Activated CD4-positive, CD25-positive, alpha-beta regulatory T cell (primary cell): ENCODE data around the gene PLEKHS1.
"Not testable (repeated sequence)": the region's sequence is repeated elsewhere in the genome, so short reads cannot be mapped to it uniquely, and the experiment has no call there.

Source experiments
- DNase-seq, 4 experiments: peaks; one replicate each; lab custom pipeline; 2025; lab: John Stamatoyannopoulos, UW

PLEKHS1 gene

GRCh38 chr10:113740850-113741249 is 10.6 kb upstream of the PLEKHS1 start:
- no peak for DNase-seq

GRCh38 chr10:113742466-113742865 is 9.0 kb upstream of the PLEKHS1 start:
- no peak for DNase-seq

- no peak for DNase-seq
Measured at GRCh38 chr10:113743594-113743993, 7.9 kb upstream of the PLEKHS1 start.

GRCh38 chr10:113745374-113745773 is 6.1 kb upstream of the PLEKHS1 start:
- no peak for DNase-seq

- DNase-seq = no peak
Measured at GRCh38 chr10:113746217-113746957, 5.1 kb upstream of the PLEKHS1 start.

GRCh38 chr10:113752553-113752952 is 1.1 kb downstream of the PLEKHS1 start:
- no peak for DNase-seq

GRCh38 chr10:113753020-113753692 is 1.7 kb downstream of the PLEKHS1 start:
- no peak for DNase-seq

- DNase-seq = no peak
Measured at GRCh38 chr10:113754125-113754524, 2.6 kb downstream of the PLEKHS1 start.

- no peak for DNase-seq
Measured at GRCh38 chr10:113754768-113755167, 3.3 kb downstream of the PLEKHS1 start.

- DNase-seq = no peak
Measured at GRCh38 chr10:113756940-113757543, 5.6 kb downstream of the PLEKHS1 start.

GRCh38 chr10:113762083-113762482 is 10.6 kb downstream of the PLEKHS1 start:
- DNase-seq = no peak

- DNase-seq = no peak
Measured at GRCh38 chr10:113764582-113764981, 13.1 kb downstream of the PLEKHS1 start.

- no peak for DNase-seq
Measured at GRCh38 chr10:113765910-113766309, 14.4 kb downstream of the PLEKHS1 start.

- no peak for DNase-seq
Measured at GRCh38 chr10:113767222-113767621, 15.7 kb downstream of the PLEKHS1 start.

- DNase-seq = no peak
Measured at GRCh38 chr10:113770346-113770745, 18.9 kb downstream of the PLEKHS1 start.

GRCh38 chr10:113771131-113771530 is 19.6 kb downstream of the PLEKHS1 start:
- not testable (repeated sequence) for DNase-seq

GRCh38 chr10:113775686-113776294 is 24.3 kb downstream of the PLEKHS1 start:
- DNase-seq = no peak

- no peak for DNase-seq
Measured at GRCh38 chr10:113776553-113776952, 25.1 kb downstream of the PLEKHS1 start.

- DNase-seq = no peak
Measured at GRCh38 chr10:113780681-113781250, 29.3 kb downstream of the PLEKHS1 start.

GRCh38 chr10:113782367-113782766 is 30.9 kb downstream of the PLEKHS1 start:
- DNase-seq = no peak

GRCh38 chr10:113782986-113783704 is 31.7 kb downstream of the PLEKHS1 start:
- no peak for DNase-seq

GRCh38 chr10:113788604-113789083 is 37.2 kb downstream of the PLEKHS1 start:
- no peak for DNase-seq
